NB4 (cell line): Measurements from ENCODE around the gene GABRA5.

Source experiments
- MYC ChIP-seq: IDR thresholded peaks from 2 replicates; pipeline ENCODE4 v1.6.1; 2011; ENCODE audit warnings: low read depth, low read length
- POLR2A ChIP-seq: IDR thresholded peaks from 2 replicates; pipeline ENCODE4 v1.6.1; 2011; ENCODE audit warnings: mild to moderate bottlenecking; ENCODE audit not compliant: insufficient read length; ENCODE audit errors: extremely low read depth
- TF ChIP-seq, protein P1 (sequence below): IDR thresholded peaks from one replicate; pipeline ENCODE4 v1.5.1; 2012; ENCODE audit warnings: low read depth, low read length

DNA sequence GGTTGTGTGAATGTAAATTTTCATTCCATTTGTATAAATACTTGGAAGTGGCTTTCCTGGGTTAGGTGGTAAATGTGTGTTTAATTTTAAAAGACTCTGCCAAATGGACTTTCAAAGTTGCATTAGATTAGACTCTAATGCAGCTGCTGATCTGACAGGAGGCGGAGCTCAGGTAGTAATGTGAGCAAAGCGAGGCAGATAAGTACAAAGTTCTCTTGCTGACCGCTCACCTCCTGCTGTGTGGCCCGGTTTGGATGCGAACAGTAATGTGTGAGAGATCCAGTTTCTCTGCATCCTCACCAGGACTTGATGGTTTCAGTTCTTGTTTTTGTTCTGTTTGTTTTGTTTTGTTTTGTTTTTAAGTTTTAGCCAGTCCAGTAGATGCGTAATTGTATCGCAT lies 34.9 kb upstream of the GABRA5 start:
- TF ChIP-seq, protein P1, sequence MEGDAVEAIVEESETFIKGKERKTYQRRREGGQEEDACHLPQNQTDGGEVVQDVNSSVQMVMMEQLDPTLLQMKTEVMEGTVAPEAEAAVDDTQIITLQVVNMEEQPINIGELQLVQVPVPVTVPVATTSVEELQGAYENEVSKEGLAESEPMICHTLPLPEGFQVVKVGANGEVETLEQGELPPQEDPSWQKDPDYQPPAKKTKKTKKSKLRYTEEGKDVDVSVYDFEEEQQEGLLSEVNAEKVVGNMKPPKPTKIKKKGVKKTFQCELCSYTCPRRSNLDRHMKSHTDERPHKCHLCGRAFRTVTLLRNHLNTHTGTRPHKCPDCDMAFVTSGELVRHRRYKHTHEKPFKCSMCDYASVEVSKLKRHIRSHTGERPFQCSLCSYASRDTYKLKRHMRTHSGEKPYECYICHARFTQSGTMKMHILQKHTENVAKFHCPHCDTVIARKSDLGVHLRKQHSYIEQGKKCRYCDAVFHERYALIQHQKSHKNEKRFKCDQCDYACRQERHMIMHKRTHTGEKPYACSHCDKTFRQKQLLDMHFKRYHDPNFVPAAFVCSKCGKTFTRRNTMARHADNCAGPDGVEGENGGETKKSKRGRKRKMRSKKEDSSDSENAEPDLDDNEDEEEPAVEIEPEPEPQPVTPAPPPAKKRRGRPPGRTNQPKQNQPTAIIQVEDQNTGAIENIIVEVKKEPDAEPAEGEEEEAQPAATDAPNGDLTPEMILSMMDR = no peak
- TF ChIP-seq MYC (no peak), POLR2A (no peak)
